Measurements from ENCODE around the gene PCBP4.

The PCBP4 gene

DNA sequence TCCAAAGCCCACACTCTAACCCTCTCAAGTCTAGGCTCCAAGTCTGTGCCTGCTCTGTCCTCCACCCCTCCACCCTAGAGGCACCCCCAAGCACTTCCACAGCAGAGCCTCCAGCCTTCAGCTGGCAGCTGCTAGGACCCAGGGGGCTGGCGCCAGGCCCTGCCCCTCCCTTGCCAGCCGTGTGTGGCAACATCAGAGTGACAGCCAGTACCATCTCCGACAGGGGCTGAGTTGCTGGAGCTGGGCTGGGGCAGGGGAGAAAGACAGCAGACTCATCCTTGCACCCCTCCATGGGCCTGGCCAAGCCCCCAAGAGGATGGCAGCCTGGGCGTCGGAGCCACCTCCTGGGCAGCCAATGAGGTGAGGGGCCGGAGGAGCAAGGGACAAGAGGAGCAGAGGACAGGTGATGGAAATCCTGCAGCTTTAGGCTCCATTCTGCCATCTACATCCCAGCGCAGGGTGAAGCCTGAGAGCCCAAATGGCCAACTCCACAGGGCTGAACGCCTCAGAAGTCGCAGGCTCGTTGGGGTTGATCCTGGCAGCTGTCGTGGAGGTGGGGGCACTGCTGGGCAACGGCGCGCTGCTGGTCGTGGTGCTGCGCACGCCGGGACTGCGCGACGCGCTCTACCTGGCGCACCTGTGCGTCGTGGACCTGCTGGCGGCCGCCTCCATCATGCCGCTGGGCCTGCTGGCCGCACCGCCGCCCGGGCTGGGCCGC is 11.9 kb downstream of the PCBP4 start, which contains the start of gene GPR62:
GPR62 (plus strand) TSS at position 207 of the 718 bp plus-strand sequence; CDS start at position 479, 272 bp downstream.
- no peak for TF ChIP-seq CTCF (IDR thresholded peaks at IDR 0.05; ENCODE audit: borderline replicate concordance, control extremely low read depth, extremely low read depth, insufficient read depth, missing control alignments)
- no peak for DNase-seq (ENCODE audit: low spot score)
- in situ Hi-C loops (cut with MboI; ENCODE audit: low sequenced_read_pairs, unreplicated experiment): no loop called here

DNA sequence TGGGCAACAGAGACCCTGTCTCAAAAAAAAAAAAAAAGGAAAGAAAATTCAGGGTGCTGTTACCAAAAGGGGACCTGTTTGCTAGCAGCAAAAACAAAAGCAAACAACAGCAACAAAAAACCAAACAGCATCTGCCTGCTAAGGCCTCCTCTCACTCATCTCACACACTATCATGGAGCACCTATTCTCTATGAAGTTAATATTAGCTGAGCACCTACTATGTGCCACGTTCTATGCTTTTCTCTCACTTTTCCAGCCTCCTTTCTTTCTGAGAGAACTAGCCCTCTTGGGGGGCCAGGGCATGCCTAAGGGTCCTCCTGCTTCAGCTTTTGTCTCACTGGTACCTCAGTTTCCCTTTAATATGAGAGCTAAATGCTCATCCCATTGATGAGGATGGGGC is 12.5 kb downstream of the PCBP4 start:
- no peak for DNase-seq (ENCODE audit: low spot score)
- TF ChIP-seq CTCF (IDR thresholded peaks at IDR 0.05; ENCODE audit: borderline replicate concordance, control extremely low read depth, extremely low read depth, insufficient read depth, missing control alignments): no peak
- in situ Hi-C loops (cut with MboI; ENCODE audit: low sequenced_read_pairs, unreplicated experiment): no loop called here

GRCh38 chr3:51954105-51954504 is 13.1 kb downstream of the PCBP4 start:
- in situ Hi-C loops (cut with MboI; ENCODE audit: low sequenced_read_pairs, unreplicated experiment): no loop called here
- DNase-seq (ENCODE audit: low spot score): no peak
- no peak for TF ChIP-seq CTCF (IDR thresholded peaks at IDR 0.05; ENCODE audit: borderline replicate concordance, control extremely low read depth, extremely low read depth, insufficient read depth, missing control alignments)

- TF ChIP-seq CTCF (IDR thresholded peaks at IDR 0.05; ENCODE audit: borderline replicate concordance, control extremely low read depth, extremely low read depth, insufficient read depth, missing control alignments): no peak
- no peak for DNase-seq (ENCODE audit: low spot score)
- in situ Hi-C loops (cut with MboI; ENCODE audit: low sequenced_read_pairs, unreplicated experiment): no loop called here
Observed at GRCh38 chr3:51953445-51953844, 13.8 kb downstream of the PCBP4 start.

- no peak for DNase-seq (ENCODE audit: low spot score)
- in situ Hi-C loops (cut with MboI; ENCODE audit: low sequenced_read_pairs, unreplicated experiment): no loop called here
- TF ChIP-seq CTCF (IDR thresholded peaks at IDR 0.05; ENCODE audit: borderline replicate concordance, control extremely low read depth, extremely low read depth, insufficient read depth, missing control alignments): no peak
Observed at GRCh38 chr3:51950899-51951298, 16.4 kb downstream of the PCBP4 start.

- DNase-seq (ENCODE audit: low spot score): no peak
- in situ Hi-C loops (cut with MboI; ENCODE audit: low sequenced_read_pairs, unreplicated experiment): no loop called here
- no peak for TF ChIP-seq CTCF (IDR thresholded peaks at IDR 0.05; ENCODE audit: borderline replicate concordance, control extremely low read depth, extremely low read depth, insufficient read depth, missing control alignments)
Observed at GRCh38 chr3:51949121-51949520, 18.1 kb downstream of the PCBP4 start.
